ENCODE results near the gene CDYL2.

Gene CDYL2

GRCh38 chr16:80627108-80627507 is 177.3 kb downstream of the CDYL2 start:
- Histone ChIP-seq H3K36me3 (ENCODE audit: insufficient read depth, low read length) (no peaks in the 10 kb centered on the region), H3K9me3 (ENCODE audit: low read depth, low read length) (no peaks in the 10 kb centered on the region), H3K9ac (ENCODE audit: insufficient read length) (no peak overlapping the region), H3K27ac (no peak overlapping the region), H3K4me3 (no peak overlapping the region)
- no peak for DNase-seq (ENCODE audit: low read depth, low spot score)
- TF ChIP-seq POLR2AphosphoS5 (IDR thresholded peaks at IDR 0.05; ENCODE audit: borderline replicate concordance, low read depth, low read length) (no peak), FOXP2 (optimal IDR thresholded peaks at IDR 0.05; ENCODE audit: control extremely low read depth, extremely low read length, insufficient read depth) (no peak), EZH2 (IDR thresholded peaks at IDR 0.05) (no peak)

DNA sequence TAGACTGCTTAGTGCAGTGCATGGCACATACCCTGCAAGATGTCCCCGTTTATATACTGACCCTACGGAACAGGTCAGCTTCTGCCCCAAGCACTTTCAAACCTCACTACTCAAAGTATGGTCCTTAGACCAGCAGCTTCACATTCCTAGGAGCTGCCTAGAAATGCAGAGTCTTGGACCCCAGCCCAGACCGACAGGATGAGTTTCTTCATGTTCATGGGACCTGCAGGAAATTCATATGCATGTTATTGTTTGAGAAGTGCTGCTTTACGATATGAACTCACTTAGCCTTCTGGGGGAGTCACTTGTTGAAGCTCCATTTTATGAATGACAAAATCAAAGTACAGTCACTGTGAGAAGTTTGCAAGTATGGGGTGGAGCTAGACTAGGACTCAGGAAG is 181.0 kb downstream of the CDYL2 start:
- TF ChIP-seq FOXP2 (optimal IDR thresholded peaks at IDR 0.05; ENCODE audit: control extremely low read depth, extremely low read length, insufficient read depth) (no peak), EZH2 (IDR thresholded peaks at IDR 0.05) (no peak), POLR2AphosphoS5 (IDR thresholded peaks at IDR 0.05; ENCODE audit: borderline replicate concordance, low read depth, low read length) (no peak)
- H3K4me3 ChIP-seq: no peak overlapping the region
- no peak for DNase-seq (ENCODE audit: low read depth, low spot score)
- no peak overlapping the region for H3K27ac ChIP-seq
- H3K36me3 ChIP-seq (ENCODE audit: insufficient read depth, low read length): no peaks in the 10 kb centered on the region
- H3K9me3 ChIP-seq (ENCODE audit: low read depth, low read length): no peaks in the 10 kb centered on the region
- no peak overlapping the region for H3K9ac ChIP-seq (ENCODE audit: insufficient read length)

DNA sequence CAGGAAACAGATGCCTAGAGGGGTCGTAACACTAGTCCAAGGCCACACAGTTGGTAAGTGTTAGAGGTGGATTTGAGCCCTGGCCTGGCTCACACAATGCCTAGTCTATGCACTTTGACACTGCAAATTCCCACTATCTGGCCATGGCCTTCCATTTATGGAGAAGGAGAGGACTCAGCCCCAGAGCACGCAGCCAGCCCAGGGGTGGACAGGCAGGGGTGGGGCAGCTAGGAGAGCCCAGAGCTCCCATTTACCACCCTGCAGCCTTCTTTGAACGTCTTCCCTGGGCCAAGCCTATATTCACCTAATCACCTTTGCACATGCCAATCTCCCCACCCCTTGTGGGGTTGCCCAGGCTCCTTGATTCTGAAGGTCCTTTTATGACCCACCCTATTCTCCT is 182.4 kb downstream of the CDYL2 start:
- Histone ChIP-seq H3K4me3 (no peak overlapping the region), H3K27ac (no peak overlapping the region), H3K9ac (ENCODE audit: insufficient read length) (no peak overlapping the region), H3K9me3 (ENCODE audit: low read depth, low read length) (no peaks in the 10 kb centered on the region), H3K36me3 (ENCODE audit: insufficient read depth, low read length) (no peaks in the 10 kb centered on the region)
- DNase-seq (ENCODE audit: low read depth, low spot score): no peak
- TF ChIP-seq POLR2AphosphoS5 (IDR thresholded peaks at IDR 0.05; ENCODE audit: borderline replicate concordance, low read depth, low read length) (no peak), FOXP2 (optimal IDR thresholded peaks at IDR 0.05; ENCODE audit: control extremely low read depth, extremely low read length, insufficient read depth) (no peak), EZH2 (IDR thresholded peaks at IDR 0.05) (no peak)

GRCh38 chr16:80620736-80621605 is 183.4 kb downstream of the CDYL2 start:
- Histone ChIP-seq H3K36me3 (ENCODE audit: insufficient read depth, low read length) (no peaks in the 10 kb centered on the region), H3K27ac (no peak overlapping the region), H3K4me3 (no peak overlapping the region), H3K9me3 (ENCODE audit: low read depth, low read length) (no peaks in the 10 kb centered on the region), H3K9ac (ENCODE audit: insufficient read length) (no peak overlapping the region)
- TF ChIP-seq EZH2 (IDR thresholded peaks at IDR 0.05) (no peak), POLR2AphosphoS5 (IDR thresholded peaks at IDR 0.05; ENCODE audit: borderline replicate concordance, low read depth, low read length) (no peak), FOXP2 (optimal IDR thresholded peaks at IDR 0.05; ENCODE audit: control extremely low read depth, extremely low read length, insufficient read depth) (no peak)
- DNase-seq (ENCODE audit: low read depth, low spot score): no peak

DNA sequence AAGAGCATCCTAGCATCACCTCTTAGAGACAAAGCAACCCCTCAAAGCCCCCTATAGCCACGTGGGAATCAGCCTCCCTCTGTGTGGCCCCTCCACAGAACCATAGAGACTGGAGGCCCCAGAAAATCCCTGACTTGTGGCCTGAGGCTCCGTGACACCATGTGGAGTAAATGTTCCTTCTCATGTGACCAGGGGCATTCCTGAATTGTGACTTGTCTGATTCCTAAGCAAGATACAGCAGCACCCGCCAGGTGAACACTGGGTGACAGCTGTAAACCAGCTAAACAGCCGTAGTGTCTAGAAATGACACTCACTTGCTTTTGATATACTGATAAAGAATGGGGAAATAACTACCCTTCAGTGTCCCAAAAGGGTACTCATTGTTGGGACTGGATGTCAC is 184.6 kb downstream of the CDYL2 start:
- Histone ChIP-seq H3K4me3 (no peak overlapping the region), H3K9ac (ENCODE audit: insufficient read length) (no peak overlapping the region), H3K27ac (no peak overlapping the region), H3K36me3 (ENCODE audit: insufficient read depth, low read length) (no peaks in the 10 kb centered on the region), H3K9me3 (ENCODE audit: low read depth, low read length) (no peaks in the 10 kb centered on the region)
- no peak for TF ChIP-seq FOXP2 (optimal IDR thresholded peaks at IDR 0.05; ENCODE audit: control extremely low read depth, extremely low read length, insufficient read depth)
- no peak for TF ChIP-seq EZH2 (IDR thresholded peaks at IDR 0.05)
- TF ChIP-seq POLR2AphosphoS5 (IDR thresholded peaks at IDR 0.05; ENCODE audit: borderline replicate concordance, low read depth, low read length): no peak
- no peak for DNase-seq (ENCODE audit: low read depth, low spot score)

GRCh38 chr16:80618862-80619648 is 185.3 kb downstream of the CDYL2 start:
- Histone ChIP-seq H3K4me3 (no peak overlapping the region), H3K9me3 (ENCODE audit: low read depth, low read length) (no peaks in the 10 kb centered on the region), H3K27ac (no peak overlapping the region), H3K9ac (ENCODE audit: insufficient read length) (no peak overlapping the region), H3K36me3 (ENCODE audit: insufficient read depth, low read length) (no peaks in the 10 kb centered on the region)
- DNase-seq (ENCODE audit: low read depth, low spot score): no peak
- TF ChIP-seq EZH2 (IDR thresholded peaks at IDR 0.05): no peak
- no peak for TF ChIP-seq FOXP2 (optimal IDR thresholded peaks at IDR 0.05; ENCODE audit: control extremely low read depth, extremely low read length, insufficient read depth)

- Histone ChIP-seq H3K4me3 (no peak overlapping the region), H3K9ac (ENCODE audit: insufficient read length) (no peak overlapping the region), H3K9me3 (ENCODE audit: low read depth, low read length) (no peaks in the 10 kb centered on the region), H3K27ac (no peak overlapping the region), H3K36me3 (ENCODE audit: insufficient read depth, low read length) (no peaks in the 10 kb centered on the region)
- no peak for DNase-seq (ENCODE audit: low read depth, low spot score)
- TF ChIP-seq EZH2 (IDR thresholded peaks at IDR 0.05): no peak
- TF ChIP-seq POLR2AphosphoS5 (IDR thresholded peaks at IDR 0.05; ENCODE audit: borderline replicate concordance, low read depth, low read length): no peak
- TF ChIP-seq FOXP2 (optimal IDR thresholded peaks at IDR 0.05; ENCODE audit: control extremely low read depth, extremely low read length, insufficient read depth): no peak
These were observed 188.0 kb downstream of the CDYL2 start for GRCh38 chr16:80616362-80616761.

GRCh38 chr16:80615735-80616134 is 188.7 kb downstream of the CDYL2 start:
- H3K36me3 ChIP-seq (ENCODE audit: insufficient read depth, low read length): no peaks in the 10 kb centered on the region
- H3K9ac ChIP-seq (ENCODE audit: insufficient read length): no peak overlapping the region
- H3K27ac ChIP-seq: no peak overlapping the region
- H3K9me3 ChIP-seq (ENCODE audit: low read depth, low read length): no peaks in the 10 kb centered on the region
- no peak for DNase-seq (ENCODE audit: low read depth, low spot score)
- H3K4me3 ChIP-seq: no peak overlapping the region
- TF ChIP-seq EZH2 (IDR thresholded peaks at IDR 0.05) (no peak), FOXP2 (optimal IDR thresholded peaks at IDR 0.05; ENCODE audit: control extremely low read depth, extremely low read length, insufficient read depth) (no peak), POLR2AphosphoS5 (IDR thresholded peaks at IDR 0.05; ENCODE audit: borderline replicate concordance, low read depth, low read length) (no peak)
